Gastrocnemius medialis (tissue), 4 donors: ENCODE data around the gene DUSP8.

Experiments
- CTCF ChIP-seq, 5 experiments: fragments of 450-650 bp in 3 of 5; fragments of 200-600 bp in 2 of 5; sonication (generic) in 2 of 5; IDR thresholded peaks in 4 of 5; conservative IDR thresholded peaks in 1 of 5; 1 replicate in 4 of 5; 2 replicates in 1 of 5; pipeline ENCODE4 v1.5.1; 2016 to 2019; ENCODE audit warnings: antibody characterized with exemption in 5 of 5, mild to moderate bottlenecking in 3 of 5, moderate library complexity in 3 of 5
- POLR2A ChIP-seq, 2 donors: fragments of 450-650 bp; IDR thresholded peaks; one replicate each; pipeline ENCODE4 v1.6.1; 2017; ENCODE audit warnings: antibody characterized with exemption in 2 of 2, mild to moderate bottlenecking in 2 of 2, moderate library complexity in 2 of 2

GRCh38 chr11:1505480-1505879, 66.6 kb downstream of the DUSP8 start:
- no peak for TF ChIP-seq CTCF (IDR thresholded peaks at IDR 0.05 in 4 of 5, conservative IDR thresholded peaks at IDR 0.05 in 1 of 5)
- no peak for TF ChIP-seq POLR2A (IDR thresholded peaks at IDR 0.05)
